GM12878 (cell line): ENCODE results near the gene CACTIN. TPM values are rescaled to one million over a fixed set of nuclear protein-coding genes. Genes with fewer than 3 reads are reported as not detected.

ENCODE experiments used
- ATAC-seq: fragments of 200-7000 bp; cut with Tn5 transposase; 3 replicates; pipeline ENCODE4 v1.9.1; 2020; ENCODE audit warnings: mild to moderate bottlenecking, moderate library complexity
- BruUV-seq: library from RNA; stranded (reverse); fragments of 400-500 nt; replicated peaks from 2 replicates; lab custom pipeline; 2021; lab: Mats Ljungman, UMichigan
- CTCF ChIA-PET: fragments of 300-600 bp; sonication (Branson Sonifier 250); formaldehyde crosslinking; extraction: SDS; loops from one replicate; lab custom pipeline; 2021; ENCODE audit warnings: inconsistent platforms; lab: Yijun Ruan, JAX
- POLR2A ChIA-PET: fragments of 350-600 bp; formaldehyde crosslinking; extraction: SDS; loops from one replicate; lab custom pipeline; 2021; ENCODE audit warnings: inconsistent platforms; lab: Charles Lee
- RAD21 ChIA-PET: fragments of 300-600 bp; sonication (Branson Sonifier 250); formaldehyde crosslinking; loops from one replicate; lab custom pipeline; 2023; ENCODE audit warnings: antibody characterized with exemption; ENCODE audit not compliant: unreplicated experiment; lab: Charles Lee
- SMC1A ChIA-PET: fragments of 300-600 bp; sonication (Branson Sonifier 250); formaldehyde crosslinking; loops from one replicate; lab custom pipeline; 2023; ENCODE audit not compliant: unreplicated experiment, uncharacterized antibody; lab: Charles Lee
- DNase-seq: peaks from one replicate; pipeline ENCODE4 v3.0.0-alpha.2; 2011; ENCODE audit warnings: low read depth, low spot score
- FAIRE-seq: peaks from 3 replicates; lab custom pipeline; 2011; peaks lifted over from hg19 to GRCh38; lab: Jason Lieb, UNC
- H2AFZ ChIP-seq: 2 replicates; pipeline ENCODE4 v1.6.0; 2011; ENCODE audit warnings: low read depth, low read length, control low read depth; ENCODE audit not compliant: control insufficient read depth
- H3K27ac ChIP-seq: 2 replicates; pipeline ENCODE4 v1.5.1; 2011; ENCODE audit warnings: control low read depth; ENCODE audit not compliant: control insufficient read depth, insufficient read depth
- H3K27me3 ChIP-seq, 2 experiments: replicated peaks in 1 of 2; 2 replicates each; pipeline versions ENCODE4 v1.6.0 to v1.6.1; 2011; ENCODE audit warnings: low read length in 1 of 2; ENCODE audit not compliant: control insufficient read depth in 2 of 2, insufficient read depth in 2 of 2
- H3K36me3 ChIP-seq, 2 experiments: 2 replicates each; pipeline ENCODE4 v1.5.1; 2011; ENCODE audit warnings: low read length in 1 of 2; ENCODE audit not compliant: control insufficient read depth in 2 of 2, insufficient read depth in 2 of 2
- H3K4me1 ChIP-seq: 2 replicates; pipeline ENCODE4 v1.6.1; 2011; ENCODE audit warnings: mild to moderate bottlenecking, low read length, moderate library complexity, mixed read lengths; ENCODE audit not compliant: control insufficient read depth, insufficient read depth
- H3K4me2 ChIP-seq: 2 replicates; pipeline ENCODE4 v1.6.0; 2011; ENCODE audit warnings: control low read depth; ENCODE audit not compliant: control insufficient read depth, insufficient read depth
- H3K4me3 ChIP-seq: fragments of 200-600 bp; sonication (generic); 2 replicates; pipeline ENCODE4 v1.5.1; 2016
- H3K79me2 ChIP-seq: 2 replicates; pipeline ENCODE4 v1.6.0; 2011; ENCODE audit warnings: low read length; ENCODE audit not compliant: control insufficient read depth, insufficient read depth
- H3K9ac ChIP-seq: 2 replicates; pipeline ENCODE4 v1.8.0; 2011; ENCODE audit warnings: low read length, control low read depth, mixed read lengths; ENCODE audit not compliant: control insufficient read depth, insufficient read depth
- H3K9me3 ChIP-seq: replicated peaks from 3 replicates; pipeline ENCODE4 v1.5.1; 2011; ENCODE audit warnings: mild to moderate bottlenecking, low read length; ENCODE audit not compliant: control insufficient read depth, insufficient read depth
- H4K20me1 ChIP-seq: 2 replicates; pipeline ENCODE4 v1.6.0; 2011; ENCODE audit not compliant: control insufficient read depth, insufficient read depth
- BCL11A ChIP-seq: IDR thresholded peaks from 2 replicates; pipeline ENCODE4 v1.6.1; 2011; ENCODE audit warnings: low read depth, low read length
- BHLHE40 ChIP-seq, 2 experiments: fragments of 450-650 bp in 1 of 2; IDR thresholded peaks; 2 replicates each; pipeline ENCODE4 v1.6.1; 2011 to 2017; ENCODE audit warnings: low read depth in 2 of 2, borderline replicate concordance in 1 of 2, improper control_type of control experiment in 1 of 2, low read length in 1 of 2, mild to moderate bottlenecking in 1 of 2
- GATAD2B ChIP-seq: fragments of 450-650 bp; conservative IDR thresholded peaks from 2 replicates; pipeline ENCODE4 v1.6.1; 2017; ENCODE audit warnings: low read depth, mild to moderate bottlenecking, moderate library complexity
- NFYA ChIP-seq: IDR thresholded peaks from 2 replicates; pipeline ENCODE4 v1.6.1; 2011; ENCODE audit warnings: low read depth, mild to moderate bottlenecking, low read length, improper control_type of control experiment, borderline replicate concordance
- POLR2AphosphoS5 ChIP-seq: IDR thresholded peaks from 2 replicates; pipeline ENCODE4 v1.6.1; 2011; ENCODE audit warnings: mild to moderate bottlenecking, low read length, inconsistent platforms
- RELB ChIP-seq: fragments of 450-650 bp; IDR thresholded peaks from 2 replicates; pipeline ENCODE4 v1.6.1; 2017; ENCODE audit warnings: low read depth, mild to moderate bottlenecking, moderate library complexity
- SPI1 ChIP-seq: IDR thresholded peaks from 2 replicates; pipeline ENCODE4 v1.6.1; 2011; ENCODE audit warnings: low read depth, mild to moderate bottlenecking, low read length, moderate library complexity, borderline replicate concordance; ENCODE audit not compliant: insufficient read depth
- TARDBP ChIP-seq: IDR thresholded peaks from 2 replicates; pipeline ENCODE4 v1.6.1; 2016; ENCODE audit warnings: borderline replicate concordance
- ZBTB33 ChIP-seq: fragments of 450-650 bp; IDR thresholded peaks from 2 replicates; pipeline ENCODE4 v1.6.1; 2017; ENCODE audit warnings: mild to moderate bottlenecking
- WGBS: methylation state at CpG from one replicate; pipeline ENCODE4 v1.1.6; 2016; ENCODE audit warnings: low lambda C conversion rate; ENCODE audit not compliant: insufficient replicate concordance, insufficient coverage; ENCODE audit errors: missing lambda C conversion rate; 5-methylcytosine and 5-hydroxymethylcytosine counted together
- in situ Hi-C: fragments of 300-500 bp; cut with MboI; formaldehyde crosslinking; loops from 9 replicates; pipeline ENCODE4 v1.14.3; 2018; ENCODE audit warnings: mixed read lengths
- intact Hi-C: fragments of 100-400 bp; cut with micrococcal nuclease; formaldehyde crosslinking; loops from one replicate; pipeline ENCODE4 v1.14.2; 2022; ENCODE audit not compliant: unreplicated experiment
- polyA plus RNA-seq, 11 experiments: library from polyadenylated mRNA; depleted of rRNA in 4 of 11; unstranded in 6 of 11; stranded (reverse) in 5 of 11; fragments of >200 nt; fragmentation: Nextera tagmentation in 4 of 11; fragmentation: Illumina TruSeq in 1 of 11; extraction: Ambion mirVana in 4 of 11; extraction: Trizol in 1 of 11; gene quantifications; 1 replicate in 1 of 11; 2 replicates in 10 of 11; pipeline versions ENCODE4 v1.2.1 to v1.2.3, GENCODE V29; 2011 to 2016; ENCODE audit warnings: inconsistent platforms in 2 of 11, missing spikeins in 2 of 11, low read depth in 1 of 11
- total RNA-seq, 4 experiments: library from RNA; depleted of rRNA in 3 of 4; stranded (reverse); fragments of >200 nt in 3 of 4; fragmentation: Illumina TruSeq in 1 of 4; extraction: Trizol in 1 of 4; gene quantifications; 2 replicates each; pipeline versions ENCODE4 v1.2.1 to v1.2.3, GENCODE V29; 2013 to 2021

CACTIN gene
- total and polyA plus RNA-seq, 10 of the 15 experiments (the other 5 are each of a cell fraction or from before 2014, with no cell fraction given), result 0.40 to 31.4 (median 12.5) TPM

GRCh38 chr19:3586707-3587346, 39.8 kb downstream of the CACTIN start:
- POLR2A ChIA-PET, result interaction anchor here (0.6 kb wide), 1 partner anchor 17 kb away, joined by 6 read pairs; no protein-coding TSS in a partner anchor

More at GRCh38 chr19:3586707-3587346, 39.8 kb downstream of the CACTIN start:
- Histone ChIP-seq H3K27ac (no peak overlapping the region), H3K4me3 (no peak overlapping the region), H4K20me1 (no peaks in the 10 kb centered on the region), H3K27me3 (peaks cover 0 to 2% of the 10 kb centered on the region in 2 experiments; a peak in 1 of 4 replicates), H3K4me1 (no peaks in the 10 kb centered on the region), H3K9ac (no peak overlapping the region), H3K9me3 (peaks cover 2% of the 10 kb centered on the region; the same call in 1 of the 3 replicates), H3K4me2 (no peak overlapping the region), H2AFZ (no peak overlapping the region), H3K36me3 (no peaks in the 10 kb centered on the region), H3K79me2 (no peaks in the 10 kb centered on the region)
- FAIRE-seq (no peak), ATAC-seq (no peak), DNase-seq (no peak)
- 74% methylated on average over 26 of the region's 31 CpGs for WGBS
- in situ Hi-C loops, result no loop called here
- intact Hi-C loops, result no loop called here
- ChIA-PET SMC1A (interaction anchor here (0.7 kb wide), 1 partner anchor 31 kb away, joined by 3 read pairs; no protein-coding TSS in a partner anchor), RAD21 (no interaction called here), CTCF (interaction anchor here (1.8 to 1.9 kb wide), 2 partner anchors 18 to 23 kb away, joined by 4 read pairs; no protein-coding TSS in a partner anchor)
- BruUV-seq, result no TSS peak
- TF ChIP-seq BHLHE40 (IDR thresholded peaks at IDR 0.05; ENCODE audit: borderline replicate concordance in 1 of 2, low read depth in 2 of 2, low read length in 1 of 2) (no peak), RELB (no peak), BCL11A (no peak), NFYA (no peak), POLR2AphosphoS5 (no peak), TARDBP (no peak), GATAD2B (no peak), SPI1 (no peak), ZBTB33 (no peak)
